ENCODE data around the gene PPP1R37. TPM values are rescaled to one million over a fixed set of nuclear protein-coding genes. Genes with fewer than 3 reads are reported as not detected.

Gene PPP1R37
- total and polyA plus RNA-seq, 2 of the 13 experiments (the other 11 are each of a cell fraction or from before 2014, with no cell fraction given): 9.0 to 14.3 TPM

DNA sequence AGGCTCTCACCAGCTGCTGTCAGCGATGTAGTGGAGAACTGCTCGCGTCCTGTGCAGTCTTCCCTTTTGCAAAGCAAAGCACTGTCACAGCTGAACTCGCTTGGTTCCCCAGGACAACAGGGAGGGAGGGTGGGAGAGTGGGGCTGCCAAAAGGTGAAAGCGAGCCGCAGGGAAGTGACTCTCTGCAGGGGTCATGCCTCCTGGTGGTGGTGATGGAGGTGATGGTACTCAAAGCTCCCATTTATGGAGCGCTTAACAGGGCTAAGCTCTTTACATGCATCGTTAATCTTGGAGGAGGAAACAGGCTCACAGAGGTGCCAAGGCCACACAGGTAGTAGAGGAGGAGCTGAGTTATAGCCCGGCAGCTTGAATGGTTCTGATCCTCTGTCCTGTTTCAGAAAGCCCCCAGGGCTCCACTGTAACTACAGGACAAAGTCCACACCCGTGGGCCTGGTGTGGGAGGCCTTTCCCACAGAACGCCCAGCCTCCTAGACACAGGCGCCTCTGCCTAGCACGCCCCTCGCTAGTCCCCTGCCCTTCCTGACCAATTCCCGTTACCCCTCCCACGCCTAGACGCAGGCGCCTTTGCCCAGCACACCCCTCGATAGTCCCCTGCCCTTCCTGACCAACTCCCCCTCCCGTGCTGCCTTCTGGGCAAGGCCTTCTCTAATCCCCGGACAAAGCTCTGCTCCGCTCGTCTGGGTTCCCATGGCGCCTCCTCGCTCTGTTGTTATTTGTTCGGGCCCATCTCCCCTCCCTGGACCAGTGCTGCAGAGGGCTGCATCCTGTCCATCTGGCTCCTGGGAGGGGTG, 10.7 kb downstream of the PPP1R37 start:
- H4K20me1 ChIP-seq (ENCODE audit: insufficient read depth, low read length): peaks cover 14% of the 10 kb centered on the region
- peak overlapping the region; percentile 75 for H3K27ac ChIP-seq (ENCODE audit: extremely low read length, insufficient read depth, low read length)
- no peak overlapping the region for H2AFZ ChIP-seq (ENCODE audit: low read length)
- FAIRE-seq: peak; percentile 89
- ATAC-seq: peak; percentile 82
- CTCF ChIA-PET (ENCODE audit: low intra/inter-chr PET ratio, low total read pairs): interaction anchor here (1.1 kb wide), 1 partner anchor 22 kb away, joined by 3 read pairs; no protein-coding TSS in a partner anchor
- POLR2A ChIA-PET: interaction anchor here (0.5 to 2.2 kb wide), 13 partner anchors 8 to 279 kb away, joined by 3 to 30 read pairs (median 4); partner anchors contain the start of genes BLOC1S3, GEMIN7 and PPP1R37
- peak overlapping the region; percentile 58 for H3K9ac ChIP-seq (ENCODE audit: insufficient read depth, low read depth, low read length)
- WGBS (ENCODE audit: low lambda C conversion rate): 6% methylated on average over 21 of the region's 26 CpGs
- peak overlapping the region; percentile 51 to 65 (median 55); a peak in 5 of 6 replicates for H3K4me3 ChIP-seq (replicated peaks in 1 of 3; ENCODE audit: insufficient read depth in 1 of 3, low read depth in 2 of 3, low read length in 3 of 3)
- H3K27me3 ChIP-seq (ENCODE audit: control insufficient read depth in 1 of 2, insufficient read depth in 2 of 2, low read length in 2 of 2): no peaks in the 10 kb centered on the region
- peaks cover 0 to 6% of the 10 kb centered on the region in 2 experiments; a peak in 2 of 5 replicates for H3K36me3 ChIP-seq (replicated peaks in 1 of 2; ENCODE audit: control insufficient read depth in 1 of 2, insufficient read depth in 2 of 2, low read length in 2 of 2)
- peaks cover 71% of the 10 kb centered on the region for H3K4me1 ChIP-seq (ENCODE audit: insufficient read depth, low read length)
- DNase-seq (ENCODE audit: low spot score): peak; percentile 73
- H3K9me3 ChIP-seq (ENCODE audit: low read length): no peaks in the 10 kb centered on the region
- BruUV-seq (replicated peaks): no TSS peak
- in situ Hi-C loops (cut with HindIII; ENCODE audit: extremely low pct_ligation_motif_present, low pct_unique_long_range_greater_than_20kb): no loop called here
- intact Hi-C loops (cut with micrococcal nuclease; ENCODE audit: unreplicated experiment): loop anchor here (1.0 kb wide), 1 partner anchor 23 kb away; no protein-coding TSS in a partner anchor
- H3K79me2 ChIP-seq (ENCODE audit: insufficient read depth, low read length): peaks cover 93% of the 10 kb centered on the region
- peak overlapping the region; percentile 76 for H3K4me2 ChIP-seq (ENCODE audit: low read depth, low read length)
- TF ChIP-seq SOX13 (IDR thresholded peaks at IDR 0.05): no peak
- TF ChIP-seq SOX13 (CRISPR knock-in tag; conservative IDR thresholded peaks at IDR 0.05 in 1 of 2, IDR thresholded peaks at IDR 0.05 in 1 of 2): peak in 1 of 2 experiments; percentile 28; a peak in 1 of 4 replicates
- peak; percentile 46; the same call in 1 of the 2 replicates for TF ChIP-seq SALL1 (CRISPR knock-in tag; IDR thresholded peaks at IDR 0.05)
- TF ChIP-seq, protein P1, sequence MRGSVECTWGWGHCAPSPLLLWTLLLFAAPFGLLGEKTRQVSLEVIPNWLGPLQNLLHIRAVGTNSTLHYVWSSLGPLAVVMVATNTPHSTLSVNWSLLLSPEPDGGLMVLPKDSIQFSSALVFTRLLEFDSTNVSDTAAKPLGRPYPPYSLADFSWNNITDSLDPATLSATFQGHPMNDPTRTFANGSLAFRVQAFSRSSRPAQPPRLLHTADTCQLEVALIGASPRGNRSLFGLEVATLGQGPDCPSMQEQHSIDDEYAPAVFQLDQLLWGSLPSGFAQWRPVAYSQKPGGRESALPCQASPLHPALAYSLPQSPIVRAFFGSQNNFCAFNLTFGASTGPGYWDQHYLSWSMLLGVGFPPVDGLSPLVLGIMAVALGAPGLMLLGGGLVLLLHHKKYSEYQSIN (CRISPR knock-in tag; IDR thresholded peaks at IDR 0.05; ENCODE audit: borderline replicate concordance): no peak
- no peak for TF ChIP-seq NONO (IDR thresholded peaks at IDR 0.05)
- peak; percentile 47; the same call in 1 of the 2 replicates for TF ChIP-seq NONO (CRISPR knock-in tag; conservative IDR thresholded peaks at IDR 0.05)
- peak; percentile 35; the same call in 1 of the 2 replicates for TF ChIP-seq SOX5 (CRISPR knock-in tag; IDR thresholded peaks at IDR 0.05; ENCODE audit: borderline replicate concordance)
- no peak for TF ChIP-seq CREM (IDR thresholded peaks at IDR 0.05)
- TF ChIP-seq CREM (CRISPR knock-in tag; IDR thresholded peaks at IDR 0.05): no peak
- TF ChIP-seq, protein P2, sequence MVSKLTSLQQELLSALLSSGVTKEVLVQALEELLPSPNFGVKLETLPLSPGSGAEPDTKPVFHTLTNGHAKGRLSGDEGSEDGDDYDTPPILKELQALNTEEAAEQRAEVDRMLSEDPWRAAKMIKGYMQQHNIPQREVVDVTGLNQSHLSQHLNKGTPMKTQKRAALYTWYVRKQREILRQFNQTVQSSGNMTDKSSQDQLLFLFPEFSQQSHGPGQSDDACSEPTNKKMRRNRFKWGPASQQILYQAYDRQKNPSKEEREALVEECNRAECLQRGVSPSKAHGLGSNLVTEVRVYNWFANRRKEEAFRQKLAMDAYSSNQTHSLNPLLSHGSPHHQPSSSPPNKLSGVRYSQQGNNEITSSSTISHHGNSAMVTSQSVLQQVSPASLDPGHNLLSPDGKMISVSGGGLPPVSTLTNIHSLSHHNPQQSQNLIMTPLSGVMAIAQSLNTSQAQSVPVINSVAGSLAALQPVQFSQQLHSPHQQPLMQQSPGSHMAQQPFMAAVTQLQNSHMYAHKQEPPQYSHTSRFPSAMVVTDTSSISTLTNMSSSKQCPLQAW (CRISPR knock-in tag; IDR thresholded peaks at IDR 0.05): peak; percentile 45; the same call in 1 of the 2 replicates
- TF ChIP-seq BCL6 (CRISPR knock-in tag; IDR thresholded peaks at IDR 0.05): 0 out of 2 replicates have a peak, but pooled peaks have one; percentile 24
- TF ChIP-seq RXRB (CRISPR knock-in tag; IDR thresholded peaks at IDR 0.05; ENCODE audit: borderline replicate concordance): 0 out of 2 replicates have a peak, but pooled peaks have one; percentile 13
- peak; percentile 89 for TF ChIP-seq HNF4A (CRISPR knock-in tag; IDR thresholded peaks at IDR 0.05)
- peak; percentile 23; the same call in 1 of the 2 replicates for TF ChIP-seq CBX5 (CRISPR knock-in tag; IDR thresholded peaks at IDR 0.05; ENCODE audit: borderline replicate concordance)
- no peak for TF ChIP-seq GABPA (IDR thresholded peaks at IDR 0.05; ENCODE audit: low read depth, low read length)
- TF ChIP-seq GABPA (CRISPR knock-in tag; IDR thresholded peaks at IDR 0.05; ENCODE audit: low read depth): 0 out of 2 replicates have a peak, but pooled peaks have one; percentile 17
- peak; percentile 68; the same call in 1 of the 2 replicates for TF ChIP-seq PHF21A (CRISPR knock-in tag; IDR thresholded peaks at IDR 0.05)
- peak; percentile 78; the same call in 1 of the 2 replicates for TF ChIP-seq ZKSCAN5 (CRISPR knock-in tag; IDR thresholded peaks at IDR 0.05)
- TF ChIP-seq, protein P3, sequence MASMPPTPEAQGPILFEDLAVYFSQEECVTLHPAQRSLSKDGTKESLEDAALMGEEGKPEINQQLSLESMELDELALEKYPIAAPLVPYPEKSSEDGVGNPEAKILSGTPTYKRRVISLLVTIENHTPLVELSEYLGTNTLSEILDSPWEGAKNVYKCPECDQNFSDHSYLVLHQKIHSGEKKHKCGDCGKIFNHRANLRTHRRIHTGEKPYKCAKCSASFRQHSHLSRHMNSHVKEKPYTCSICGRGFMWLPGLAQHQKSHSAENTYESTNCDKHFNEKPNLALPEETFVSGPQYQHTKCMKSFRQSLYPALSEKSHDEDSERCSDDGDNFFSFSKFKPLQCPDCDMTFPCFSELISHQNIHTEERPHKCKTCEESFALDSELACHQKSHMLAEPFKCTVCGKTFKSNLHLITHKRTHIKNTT (CRISPR knock-in tag; IDR thresholded peaks at IDR 0.05): no peak
- TF ChIP-seq ZNF331 (CRISPR knock-in tag; IDR thresholded peaks at IDR 0.05): peak; percentile 33; the same call in 1 of the 2 replicates
- 0 out of 2 replicates have a peak, but pooled peaks have one; percentile 41 for TF ChIP-seq TARDBP (CRISPR knock-in tag; IDR thresholded peaks at IDR 0.05)
- TF ChIP-seq ERF (CRISPR knock-in tag; IDR thresholded peaks at IDR 0.05): peak; percentile 39; the same call in 1 of the 2 replicates

Data from HepG2 (cell line).